Urothelium cell line (cell line): ENCODE data around the gene ARCN1.
A peak's percentile ranks its signal among the peaks of the same experiment; 100 is the strongest.

Experiments
- DNase-seq: peaks from one replicate; pipeline ENCODE4 v3.0.0; 2011; ENCODE audit warnings: low spot score, mixed read lengths
- FAIRE-seq: peaks from 2 replicates; lab custom pipeline; 2011; peaks lifted over from hg19 to GRCh38; lab: Jason Lieb, UNC

ARCN1 gene

DNA sequence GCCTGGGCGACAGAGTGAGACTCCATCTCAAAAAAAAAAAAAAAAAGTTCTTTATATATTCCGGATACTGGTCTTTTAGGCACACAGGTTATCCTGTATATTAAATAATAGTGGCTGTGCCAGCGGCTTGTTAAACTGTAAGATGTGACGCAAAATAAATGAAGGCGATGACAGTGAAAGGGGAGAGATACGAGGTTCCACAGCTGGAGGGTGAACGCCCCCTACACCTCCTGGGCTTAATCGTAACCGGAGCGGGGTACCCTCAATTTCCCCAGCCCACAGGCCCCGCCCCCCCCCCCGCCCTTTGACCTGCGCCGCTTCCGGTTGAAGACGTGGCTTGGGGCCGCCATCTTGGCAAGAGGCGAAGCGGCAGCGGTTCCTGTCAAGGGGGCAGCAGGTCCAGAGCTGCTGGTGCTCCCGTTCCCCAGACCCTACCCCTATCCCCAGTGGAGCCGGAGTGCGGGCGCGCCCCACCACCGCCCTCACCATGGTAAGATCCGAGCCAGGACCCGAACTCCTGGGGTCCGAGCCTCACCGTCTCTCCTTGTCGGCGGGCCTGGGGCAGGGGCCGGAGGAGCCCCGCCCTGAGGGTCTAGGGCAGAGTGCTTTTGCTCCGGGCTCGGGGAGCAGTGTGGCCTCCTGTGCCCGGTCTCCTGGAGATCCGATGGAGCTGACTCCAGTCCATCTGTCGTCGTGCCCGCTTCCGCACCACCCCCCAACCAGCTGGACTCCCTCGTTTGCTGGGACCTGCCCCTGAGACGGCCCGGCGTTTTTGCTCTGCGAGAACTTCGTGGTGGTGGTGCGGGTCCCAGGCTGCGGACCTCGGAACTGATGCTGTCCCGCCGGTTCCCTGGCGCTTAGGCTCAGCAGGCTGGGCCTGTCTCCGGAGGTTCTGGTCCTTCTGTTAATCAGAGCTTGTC lies at the start of gene ARCN1:
ARCN1 (plus strand) TSS at position 349 of the 920 bp plus-strand sequence; CDS start at position 488, 139 bp downstream.
- FAIRE-seq (no peak), DNase-seq (peak; percentile 79)

DNA sequence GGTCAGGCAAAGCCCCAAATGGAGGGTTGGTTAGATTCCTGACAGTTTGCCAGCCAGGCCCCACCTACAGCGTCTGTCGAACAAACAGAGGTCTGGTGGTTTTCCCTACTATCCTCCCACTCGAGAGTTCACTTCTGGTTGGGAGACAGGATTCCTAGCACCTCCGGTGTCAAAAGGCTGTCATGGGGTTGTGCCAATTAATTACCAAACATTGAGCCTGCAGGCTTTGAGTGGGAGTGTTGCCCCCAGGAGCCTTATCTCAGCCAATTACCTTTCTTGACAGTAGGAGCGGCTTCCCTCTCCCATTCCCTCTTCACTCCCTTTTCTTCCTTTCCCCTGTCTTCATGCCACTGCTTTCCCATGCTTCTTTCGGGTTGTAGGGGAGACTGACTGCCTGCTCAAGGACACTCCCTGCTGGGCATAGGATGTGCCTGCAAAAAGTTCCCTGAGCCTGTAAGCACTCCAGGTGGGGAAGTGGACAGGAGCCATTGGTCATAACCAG lies 49.6 kb upstream of the ARCN1 start:
- DNase-seq (peak; percentile 32), FAIRE-seq (no peak)

DNA sequence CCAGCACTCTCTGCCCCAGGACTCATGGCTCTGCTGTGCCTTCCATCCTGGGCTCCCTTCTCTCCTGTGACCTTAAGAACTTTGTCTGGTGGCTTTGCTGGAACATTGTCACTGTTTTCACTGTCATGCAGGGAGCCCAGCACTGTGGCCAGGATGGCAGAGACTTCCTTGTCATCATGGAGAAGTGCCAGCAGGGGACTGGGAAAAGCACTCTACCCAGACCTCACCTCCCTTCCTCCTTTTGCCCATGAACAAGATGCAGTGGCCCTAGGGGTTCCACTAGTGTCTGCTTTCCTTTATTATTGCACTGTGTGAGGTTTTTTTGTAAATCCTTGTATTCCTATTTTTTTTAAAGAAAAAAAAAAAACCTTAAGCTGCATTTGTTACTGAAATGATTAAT lies 47.9 kb upstream of the ARCN1 start:
- FAIRE-seq = no peak
- DNase-seq = no peak

DNA sequence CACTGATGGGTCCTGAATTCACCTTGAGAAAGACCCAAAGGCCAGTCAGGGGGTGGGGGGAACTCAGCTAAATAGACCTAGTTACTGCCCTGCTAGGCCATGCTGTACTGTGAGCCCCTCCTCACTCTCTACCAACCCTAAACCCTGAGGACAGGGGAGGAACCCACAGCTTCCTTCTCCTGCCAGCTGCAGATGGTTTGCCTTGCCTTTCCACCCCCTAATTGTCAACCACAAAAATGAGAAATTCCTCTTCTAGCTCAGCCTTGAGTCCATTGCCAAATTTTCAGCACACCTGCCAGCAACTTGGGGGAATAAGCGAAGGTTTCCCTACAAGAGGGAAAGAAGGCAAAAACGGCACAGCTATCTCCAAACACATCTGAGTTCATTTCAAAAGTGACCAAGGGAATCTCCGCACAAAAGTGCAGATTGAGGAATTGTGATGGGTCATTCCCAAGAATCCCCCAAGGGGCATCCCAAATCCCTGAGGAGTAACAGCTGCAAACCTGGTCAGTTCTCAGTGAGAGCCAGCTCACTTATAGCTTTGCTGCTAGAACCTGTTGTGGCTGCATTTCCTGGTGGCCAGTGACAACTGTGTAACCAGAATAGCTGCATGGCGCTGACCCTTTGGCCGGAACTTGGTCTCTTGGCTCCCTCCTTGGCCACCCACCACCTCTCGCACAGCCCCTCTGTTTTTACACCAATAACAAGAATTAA lies 47.3 kb upstream of the ARCN1 start:
- FAIRE-seq (no peak), DNase-seq (no peak)

DNA sequence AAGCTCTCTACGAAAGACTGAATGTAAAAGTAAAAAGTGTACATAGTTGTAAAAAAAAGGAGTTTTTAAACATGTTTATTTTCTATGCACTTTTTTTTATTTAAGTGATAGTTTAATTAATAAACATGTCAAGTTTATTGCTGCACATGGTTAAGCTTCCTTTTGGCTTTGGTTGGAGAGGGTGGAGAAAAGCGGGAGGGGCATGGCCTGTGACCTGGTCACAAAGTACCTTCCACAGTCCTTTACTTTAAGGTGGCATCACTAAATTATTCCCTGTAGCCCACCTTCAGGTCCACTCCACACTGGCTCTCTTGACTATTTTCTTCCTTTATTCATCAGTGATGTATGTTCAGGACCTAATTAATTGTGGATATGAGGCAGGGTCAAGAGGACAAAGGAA lies 45.5 kb upstream of the ARCN1 start:
- DNase-seq (no peak), FAIRE-seq (no peak)

DNA sequence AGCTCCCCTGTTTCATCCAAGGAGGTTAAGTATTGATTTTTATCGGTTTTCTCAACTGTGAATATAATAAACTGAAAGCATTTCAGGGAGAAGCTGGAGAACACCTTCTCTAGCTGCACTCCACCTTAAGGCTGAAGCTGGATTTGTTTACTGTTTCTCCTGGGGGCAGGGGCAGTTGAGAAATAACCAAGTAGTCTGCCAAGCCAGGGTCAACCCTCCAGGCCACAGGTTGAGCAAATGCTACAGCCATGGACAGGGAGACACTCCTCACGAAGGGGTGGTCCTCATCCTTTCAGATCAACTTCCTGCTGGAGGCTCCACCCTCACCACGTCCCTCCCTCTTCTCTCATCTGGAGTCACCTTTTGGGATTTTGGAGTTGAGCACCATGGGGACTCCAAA lies 45.1 kb upstream of the ARCN1 start, which contains the start of gene TTC36:
TTC36 (plus strand) TSS at position 366 of the 400 bp plus-strand sequence; CDS start at position 387, 21 bp downstream.
- DNase-seq (no peak), FAIRE-seq (no peak)

DNA sequence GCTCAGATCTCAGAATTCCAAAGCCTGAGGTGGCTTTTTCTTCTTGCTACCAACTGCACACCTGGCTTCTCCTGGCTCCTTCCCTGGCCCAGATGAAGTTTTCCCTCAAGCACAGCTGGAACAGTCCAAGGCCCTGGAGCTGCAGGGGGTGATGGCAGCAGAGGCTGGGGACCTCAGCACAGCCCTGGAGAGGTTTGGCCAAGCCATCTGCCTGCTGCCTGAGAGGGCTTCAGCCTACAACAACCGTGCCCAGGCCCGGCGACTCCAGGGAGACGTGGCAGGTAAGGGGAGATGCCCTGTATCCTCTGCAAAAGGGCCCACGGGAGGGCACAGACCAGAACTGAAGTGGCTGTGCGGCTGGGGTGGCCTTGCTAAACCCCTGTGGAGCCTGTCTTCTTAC lies 43.7 kb upstream of the ARCN1 start:
- no peak for FAIRE-seq
- DNase-seq = no peak

DNA sequence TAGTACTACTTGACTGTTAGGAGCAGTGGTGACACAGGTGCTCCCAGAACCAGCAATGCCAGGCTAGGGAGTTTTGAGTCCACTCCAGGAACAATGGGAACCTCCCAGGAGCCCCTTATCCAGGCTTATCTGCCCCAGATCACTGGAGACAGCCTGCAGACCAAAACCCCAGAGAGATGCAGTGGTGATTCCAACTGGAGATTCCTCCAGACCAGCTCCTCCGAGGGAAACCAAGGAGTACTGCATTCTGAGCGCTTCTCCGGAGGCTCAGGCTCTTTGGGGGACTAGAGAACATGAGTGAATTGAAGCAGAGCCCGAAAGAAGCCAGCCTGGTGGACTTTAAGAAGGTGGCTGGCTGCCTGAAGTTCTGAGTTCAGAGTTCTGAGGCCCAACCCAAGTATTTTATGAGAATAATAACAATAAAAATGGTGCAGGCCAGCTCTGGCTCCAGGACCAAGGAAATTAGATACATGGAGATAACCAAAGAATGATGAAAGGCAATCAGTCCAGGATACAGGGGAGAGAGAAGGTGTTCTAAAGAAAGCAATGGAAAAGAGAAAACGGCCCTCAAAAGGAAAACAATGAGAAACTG lies 42.5 kb upstream of the ARCN1 start:
- DNase-seq = no peak
- no peak for FAIRE-seq

DNA sequence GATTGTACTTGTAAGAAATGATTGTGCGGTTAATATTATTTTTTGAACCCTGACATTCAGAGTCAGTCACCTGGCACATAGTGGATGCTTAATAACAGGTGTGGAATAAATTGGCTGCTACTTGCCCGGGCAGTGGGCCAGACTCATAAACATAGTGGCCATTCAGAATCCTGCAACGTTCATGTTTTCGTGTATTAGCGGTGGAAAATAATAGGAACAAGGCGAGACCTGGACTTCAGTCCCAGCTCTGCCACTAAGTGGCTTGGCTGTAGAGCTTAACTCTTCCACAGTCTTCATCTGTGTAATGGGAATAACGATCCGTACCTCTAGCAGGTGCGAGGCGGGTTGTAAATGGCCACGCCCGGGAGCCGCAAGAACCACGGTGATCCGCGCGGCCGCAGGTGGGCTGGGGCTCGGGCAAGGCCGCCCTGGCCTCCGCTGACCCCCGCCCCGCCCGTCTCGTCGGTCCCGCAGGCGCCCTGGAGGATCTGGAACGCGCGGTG lies 42.0 kb upstream of the ARCN1 start:
- FAIRE-seq = no peak
- no peak for DNase-seq

DNA sequence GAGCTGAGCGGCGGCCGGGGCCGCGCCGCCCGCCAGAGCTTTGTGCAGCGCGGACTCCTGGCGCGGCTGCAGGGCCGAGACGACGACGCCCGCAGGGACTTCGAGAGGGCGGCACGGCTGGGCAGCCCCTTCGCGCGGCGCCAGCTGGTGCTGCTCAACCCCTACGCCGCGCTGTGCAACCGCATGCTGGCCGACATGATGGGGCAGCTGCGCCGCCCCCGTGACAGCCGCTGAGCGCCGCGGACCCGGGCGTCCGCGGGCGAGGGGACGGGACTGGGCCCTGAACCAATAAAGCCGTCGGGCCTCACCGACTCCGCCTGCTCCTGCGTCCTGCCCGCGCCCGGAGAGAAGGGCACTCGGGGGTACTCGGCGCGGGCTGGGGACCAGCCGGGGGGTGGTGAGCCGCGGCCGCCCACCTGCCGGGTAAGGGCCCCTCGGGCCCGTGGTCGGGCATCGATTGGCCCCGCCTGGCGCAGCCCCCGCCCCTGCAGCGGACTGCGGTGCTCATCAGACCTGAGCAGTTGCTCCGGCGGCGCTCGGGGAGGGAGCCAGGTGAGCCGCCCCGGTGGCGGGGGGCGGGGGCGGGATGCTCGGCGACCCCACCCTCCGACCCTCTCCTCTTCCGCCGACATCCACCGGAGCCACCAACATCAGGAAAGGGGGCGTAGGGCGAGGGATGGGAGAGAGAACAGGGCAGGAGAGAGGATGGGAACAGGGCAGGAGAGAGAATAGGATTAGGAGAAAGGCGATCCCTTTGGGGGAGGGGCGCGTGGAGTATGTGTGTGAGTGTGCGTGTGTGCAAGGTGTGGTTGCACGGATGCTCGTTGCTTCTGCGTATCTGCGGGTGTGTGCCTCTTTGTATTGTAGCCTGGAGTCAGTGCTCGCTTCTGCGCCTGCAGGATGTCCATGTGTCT lies 41.3 kb upstream of the ARCN1 start, which contains the start of gene TMEM25:
TMEM25 (plus strand) TSS at position 510 of the 914 bp plus-strand sequence. CDS start 610 bp downstream, outside the sequence.
- FAIRE-seq (peak; percentile 58), DNase-seq (peak; percentile 81)

DNA sequence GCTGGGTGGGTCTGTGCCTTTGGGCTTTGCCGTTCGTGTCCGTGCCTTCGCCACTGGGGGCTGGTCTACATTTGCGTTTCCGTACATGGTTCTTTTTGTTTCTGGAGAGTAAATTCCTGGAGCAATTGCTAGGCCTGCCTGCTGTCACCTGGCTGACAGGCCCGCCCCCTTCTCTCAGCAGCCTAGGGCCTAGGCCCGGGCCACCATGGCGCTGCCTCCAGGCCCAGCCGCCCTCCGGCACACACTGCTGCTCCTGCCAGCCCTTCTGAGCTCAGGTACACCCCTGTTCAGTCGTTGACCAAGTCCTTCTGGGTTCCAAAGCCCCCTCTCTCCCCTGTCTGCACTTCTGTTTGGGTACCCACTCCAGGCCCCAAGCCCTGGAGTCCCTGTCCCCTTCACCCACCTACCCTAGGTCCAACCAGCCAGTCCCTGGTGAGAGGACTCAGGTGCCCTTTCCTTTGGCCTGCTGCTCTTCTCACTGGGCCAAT lies 40.6 kb upstream of the ARCN1 start:
- peak; percentile 17 for DNase-seq
- no peak for FAIRE-seq

DNA sequence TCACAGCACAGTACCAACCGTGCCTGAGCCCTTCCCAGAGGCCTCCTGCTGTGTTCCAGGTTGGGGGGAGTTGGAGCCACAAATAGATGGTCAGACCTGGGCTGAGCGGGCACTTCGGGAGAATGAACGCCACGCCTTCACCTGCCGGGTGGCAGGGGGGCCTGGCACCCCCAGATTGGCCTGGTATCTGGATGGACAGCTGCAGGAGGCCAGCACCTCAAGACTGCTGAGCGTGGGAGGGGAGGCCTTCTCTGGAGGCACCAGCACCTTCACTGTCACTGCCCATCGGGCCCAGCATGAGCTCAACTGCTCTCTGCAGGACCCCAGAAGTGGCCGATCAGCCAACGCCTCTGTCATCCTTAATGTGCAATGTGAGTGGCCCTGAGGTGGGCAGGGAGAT lies 40.1 kb upstream of the ARCN1 start:
- FAIRE-seq (no peak), DNase-seq (no peak)

DNA sequence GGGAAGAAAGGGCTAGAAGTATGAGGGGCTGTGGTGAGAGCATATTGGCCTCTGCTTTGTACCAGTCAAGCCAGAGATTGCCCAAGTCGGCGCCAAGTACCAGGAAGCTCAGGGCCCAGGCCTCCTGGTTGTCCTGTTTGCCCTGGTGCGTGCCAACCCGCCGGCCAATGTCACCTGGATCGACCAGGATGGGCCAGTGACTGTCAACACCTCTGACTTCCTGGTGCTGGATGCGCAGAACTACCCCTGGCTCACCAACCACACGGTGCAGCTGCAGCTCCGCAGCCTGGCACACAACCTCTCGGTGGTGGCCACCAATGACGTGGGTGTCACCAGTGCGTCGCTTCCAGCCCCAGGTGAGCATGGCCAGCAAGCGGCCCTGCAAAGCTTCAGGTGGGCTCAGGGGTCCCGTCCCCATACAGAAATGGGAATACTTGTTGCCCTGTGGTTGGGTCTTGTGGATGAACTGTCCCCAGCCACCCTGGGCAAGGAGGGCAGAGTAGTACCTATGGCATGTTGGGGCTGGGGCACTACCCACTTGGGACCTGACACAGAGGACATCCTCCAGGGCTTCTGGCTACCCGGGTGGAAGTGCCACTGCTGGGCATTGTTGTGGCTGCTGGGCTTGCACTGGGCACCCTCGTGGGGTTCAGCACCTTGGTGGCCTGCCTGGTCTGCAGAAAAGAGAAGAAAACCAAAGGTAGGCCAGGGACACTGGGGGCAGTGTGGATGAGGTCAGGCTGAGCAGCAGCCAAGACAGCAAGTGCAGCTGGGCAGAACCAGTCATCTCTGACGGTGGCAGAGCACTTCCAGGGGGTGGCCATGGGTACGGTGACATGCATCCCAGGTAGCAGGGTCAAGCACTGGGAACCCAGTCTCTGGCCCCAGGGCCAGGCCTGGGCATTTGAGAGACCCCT lies 39.1 kb upstream of the ARCN1 start:
- DNase-seq = no peak
- no peak for FAIRE-seq

DNA sequence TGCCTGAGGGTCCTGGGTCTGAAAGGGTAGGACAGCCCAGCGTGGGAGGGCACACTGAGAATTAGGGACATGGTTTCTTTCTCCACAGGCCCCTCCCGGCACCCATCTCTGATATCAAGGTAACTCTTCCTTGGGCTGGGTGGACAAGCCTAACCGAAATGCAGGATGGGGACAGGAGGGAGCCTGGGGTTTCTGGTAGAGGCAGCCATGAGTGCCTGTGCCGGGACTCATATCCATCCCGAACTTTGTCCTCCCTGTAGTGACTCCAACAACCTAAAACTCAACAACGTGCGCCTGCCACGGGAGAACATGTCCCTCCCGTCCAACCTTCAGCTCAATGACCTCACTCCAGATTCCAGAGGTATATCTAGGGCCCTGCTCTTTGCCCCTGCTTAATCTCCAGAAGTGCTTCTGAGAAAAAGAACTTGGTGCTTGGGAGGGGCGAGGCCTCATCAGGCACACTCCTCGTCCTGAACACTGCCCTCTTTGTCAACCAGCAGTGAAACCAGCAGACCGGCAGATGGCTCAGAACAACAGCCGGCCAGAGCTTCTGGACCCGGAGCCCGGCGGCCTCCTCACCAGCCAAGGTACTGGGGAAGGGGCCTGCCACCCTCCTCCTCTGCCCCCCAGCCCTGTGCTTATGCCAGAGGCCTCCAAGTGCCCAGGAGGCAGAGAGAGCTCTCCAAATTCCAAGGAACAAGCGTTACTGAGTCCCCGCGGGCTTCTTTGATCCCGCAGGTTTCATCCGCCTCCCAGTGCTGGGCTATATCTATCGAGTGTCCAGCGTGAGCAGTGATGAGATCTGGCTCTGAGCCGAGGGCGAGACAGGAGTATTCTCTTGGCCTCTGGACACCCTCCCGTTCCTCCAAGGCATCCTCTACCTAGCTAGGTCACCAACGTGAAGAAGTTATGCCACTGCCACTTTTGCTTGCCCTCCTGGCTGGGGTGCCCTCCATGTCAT lies 38.2 kb upstream of the ARCN1 start:
- no peak for DNase-seq
- FAIRE-seq = no peak

DNA sequence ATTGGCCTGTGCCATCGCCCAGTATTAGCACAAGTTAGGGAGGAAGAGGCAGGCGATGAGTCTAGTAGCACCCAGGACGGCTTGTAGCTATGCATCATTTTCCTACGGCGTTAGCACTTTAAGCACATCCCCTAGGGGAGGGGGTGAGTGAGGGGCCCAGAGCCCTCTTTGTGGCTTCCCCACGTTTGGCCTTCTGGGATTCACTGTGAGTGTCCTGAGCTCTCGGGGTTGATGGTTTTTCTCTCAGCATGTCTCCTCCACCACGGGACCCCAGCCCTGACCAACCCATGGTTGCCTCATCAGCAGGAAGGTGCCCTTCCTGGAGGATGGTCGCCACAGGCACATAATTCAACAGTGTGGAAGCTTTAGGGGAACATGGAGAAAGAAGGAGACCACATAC lies 36.9 kb upstream of the ARCN1 start:
- no peak for DNase-seq
- FAIRE-seq = no peak

DNA sequence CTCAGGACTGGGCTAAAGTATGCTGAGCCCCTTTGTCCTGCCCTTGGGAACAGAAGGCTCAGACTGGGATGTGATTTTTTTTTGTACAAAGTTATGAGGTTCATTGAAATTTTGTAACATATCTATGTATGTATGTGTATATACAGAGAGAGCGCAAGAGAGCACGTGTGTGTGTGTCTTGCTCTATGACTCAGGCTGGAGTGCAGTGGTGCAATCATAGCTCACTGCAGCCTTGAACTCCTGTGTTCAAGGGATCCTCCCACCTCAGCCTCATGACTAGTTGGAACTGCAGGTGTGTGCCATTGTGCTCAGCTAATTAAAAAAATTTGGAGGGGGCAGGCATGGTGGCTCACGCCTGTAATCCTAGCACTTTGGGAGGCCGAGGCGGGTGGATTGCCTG lies 35.5 kb upstream of the ARCN1 start:
- DNase-seq = no peak
- FAIRE-seq = no peak

DNA sequence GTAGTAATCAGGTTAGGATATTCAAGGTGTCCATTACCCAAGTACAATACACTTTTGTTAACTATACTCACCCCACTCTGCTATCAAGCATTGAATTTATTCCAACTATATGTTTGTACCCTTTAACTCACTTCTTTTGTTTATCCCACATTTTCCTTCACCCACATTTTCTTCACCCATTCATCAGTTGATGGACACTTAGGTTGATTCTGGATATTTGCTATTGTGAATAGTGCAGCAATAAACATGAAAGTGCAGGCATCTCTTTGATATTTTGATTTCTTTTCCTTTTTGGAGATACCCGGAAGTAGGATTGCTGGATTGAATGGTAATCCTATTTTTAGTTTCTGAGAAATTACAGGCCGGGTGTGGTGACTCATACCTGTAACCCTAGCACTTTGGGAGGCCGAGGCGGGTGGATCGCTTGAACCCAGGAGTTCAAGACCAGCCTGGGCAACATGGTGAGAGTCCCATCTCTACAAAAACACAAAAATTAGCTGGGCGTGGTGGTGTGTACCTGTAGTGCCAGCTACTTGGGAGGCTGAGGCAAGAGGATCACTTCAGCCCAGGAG lies 34.7 kb upstream of the ARCN1 start:
- FAIRE-seq (no peak), DNase-seq (no peak)
